CD4-positive, alpha-beta memory T cell (primary cell): ENCODE results near the gene ARID1B. TPM values are rescaled to one million over a fixed set of nuclear protein-coding genes. Genes with fewer than 3 reads are reported as not detected.
"Not testable (repeated sequence)": the region's sequence is repeated elsewhere in the genome, so short reads cannot be mapped to it uniquely, and the experiment has no call there.

Source experiments
- CTCF ChIA-PET: fragments of 350-600 bp; sonication (Branson Sonifier 250); formaldehyde crosslinking; loops from one replicate; lab custom pipeline; 2021; ENCODE audit warnings: inconsistent platforms; ENCODE audit not compliant: partially characterized antibody; lab: Charles Lee
- POLR2A ChIA-PET: fragments of 350-600 bp; sonication (Branson Sonifier 250); formaldehyde crosslinking; loops from one replicate; lab custom pipeline; 2021; ENCODE audit not compliant: partially characterized antibody; lab: Charles Lee
- DNase-seq, 5 donors: peaks; one replicate each; pipeline versions ENCODE4 v3.0.0 to v3.0.0-alpha.2; 2020 to 2022; ENCODE audit warnings: mixed read lengths in 1 of 5
- H3K27ac ChIP-seq: one replicate; pipeline ENCODE4 v1.7.0; 2013; ENCODE audit warnings: low read depth, low read length
- H3K27me3 ChIP-seq: 2 replicates; pipeline ENCODE4 v1.7.0; 2013; ENCODE audit warnings: mild to moderate bottlenecking, low read length, moderate library complexity; ENCODE audit not compliant: insufficient read depth
- H3K36me3 ChIP-seq: 2 replicates; pipeline ENCODE4 v1.7.0; 2013; ENCODE audit warnings: mild to moderate bottlenecking, low read length, moderate library complexity; ENCODE audit not compliant: insufficient read depth
- H3K4me1 ChIP-seq: 2 replicates; pipeline ENCODE4 v1.7.0; 2013; ENCODE audit warnings: mild to moderate bottlenecking, low read length, moderate library complexity; ENCODE audit not compliant: insufficient read depth
- H3K4me3 ChIP-seq, 2 donors: one replicate each; pipeline ENCODE4 v1.7.0; 2013; ENCODE audit warnings: low read length in 2 of 2, mild to moderate bottlenecking in 1 of 2
- H3K9me3 ChIP-seq, 2 donors: one replicate each; pipeline ENCODE4 v1.7.0; 2013; ENCODE audit warnings: low read length in 2 of 2, control low read depth in 1 of 2; ENCODE audit not compliant: control insufficient read depth in 1 of 2
- H3K27ac Mint-ChIP-seq, 7 donors: one replicate each; pipeline ENCODE4 v1.8.0; 2020 to 2021; ENCODE audit warnings: mixed read lengths in 7 of 7, mild to moderate bottlenecking in 6 of 7, inconsistent platforms in 3 of 7, moderate library complexity in 3 of 7
- H3K27me3 Mint-ChIP-seq, 2 donors: one replicate each; pipeline ENCODE4 v1.8.0; 2020 to 2021; ENCODE audit warnings: mixed read lengths in 2 of 2
- H3K36me3 Mint-ChIP-seq, 2 donors: one replicate each; pipeline ENCODE4 v1.8.0; 2020 to 2021; ENCODE audit warnings: mixed read lengths in 2 of 2, inconsistent platforms in 1 of 2, mild to moderate bottlenecking in 1 of 2
- H3K4me1 Mint-ChIP-seq, 4 donors: one replicate each; pipeline ENCODE4 v1.8.0; 2020 to 2021; ENCODE audit warnings: mixed read lengths in 4 of 4, mild to moderate bottlenecking in 1 of 4
- H3K4me3 Mint-ChIP-seq, 8 donors: one replicate each; pipeline ENCODE4 v1.8.0; 2020 to 2021; ENCODE audit warnings: mixed read lengths in 8 of 8, mild to moderate bottlenecking in 7 of 8, moderate library complexity in 6 of 8, inconsistent platforms in 3 of 8
- H3K9me3 Mint-ChIP-seq, 8 donors: one replicate each; pipeline ENCODE4 v1.8.0; 2020 to 2021; ENCODE audit warnings: mixed read lengths in 8 of 8, mild to moderate bottlenecking in 5 of 8, inconsistent platforms in 3 of 8, moderate library complexity in 1 of 8
- intact Hi-C: fragments of 100-400 bp; cut with micrococcal nuclease; formaldehyde crosslinking; loops from one replicate; pipeline ENCODE4 v1.15.1; 2023
- polyA plus RNA-seq, 2 donors: library from polyadenylated mRNA; unstranded; fragments of 300-500 nt; fragmentation: Illumina TruSeq; gene quantifications; one replicate each; pipeline ENCODE4 v1.2.3, GENCODE V29; 2021
- total RNA-seq, 2 experiments: library from RNA; stranded (reverse); gene quantifications; one replicate each; pipeline ENCODE4 v1.2.3, GENCODE V29; 2021

The ARID1B gene
- total and polyA plus RNA-seq, 4 experiments from 2014 or later: 5.4 to 131 (median 72.4) TPM

- Mint-ChIP-seq H3K27me3 (no peaks in the 10 kb centered on the region), H3K27ac (peak overlapping the region in 4 of 7 donors; percentile 9 to 76 (median 40)), H3K36me3 (peaks cover 32 to 40% of the 10 kb centered on the region in 2 donors), H3K4me3 (no peak overlapping the region), H3K9me3 (no peaks in the 10 kb centered on the region), H3K4me1 (peaks cover 13 to 36% (median 20%) of the 10 kb centered on the region in 4 donors)
- H3K27ac ChIP-seq: no peak overlapping the region
- no peaks in the 10 kb centered on the region for H3K36me3 ChIP-seq
- POLR2A ChIA-PET: interaction anchor here (1.1 kb wide), 1 partner anchor 37 kb away, joined by 3 read pairs; no protein-coding TSS in a partner anchor
- no peaks in the 10 kb centered on the region for H3K27me3 ChIP-seq
- CTCF ChIA-PET: no interaction called here
- peaks cover 11% of the 10 kb centered on the region for H3K4me1 ChIP-seq
- peak in 2 of 5 donors; percentile 2 to 7 for DNase-seq
- no peak overlapping the region for H3K4me3 ChIP-seq
- intact Hi-C loops: no loop called here
- no peaks in the 10 kb centered on the region for H3K9me3 ChIP-seq
Measured at GRCh38 chr6:157143171-157143889, 366.2 kb downstream of the ARID1B start.

- Mint-ChIP-seq H3K36me3 (peaks cover 36 to 44% of the 10 kb centered on the region in 2 donors), H3K9me3 (no peaks in the 10 kb centered on the region), H3K27ac (peak overlapping the region in 1 of 7 donors; percentile 64), H3K4me3 (no peak overlapping the region), H3K4me1 (peaks cover 12 to 36% (median 20%) of the 10 kb centered on the region in 4 donors), H3K27me3 (no peaks in the 10 kb centered on the region)
- Histone ChIP-seq H3K4me3 (no peak overlapping the region), H3K9me3 (no peaks in the 10 kb centered on the region), H3K27ac (no peak overlapping the region), H3K4me1 (peaks cover 11% of the 10 kb centered on the region), H3K36me3 (peaks cover 8% of the 10 kb centered on the region), H3K27me3 (no peaks in the 10 kb centered on the region)
- intact Hi-C loops: no loop called here
- ChIA-PET POLR2A (interaction anchor here (1.1 kb wide), 1 partner anchor 36 kb away, joined by 3 read pairs; no protein-coding TSS in a partner anchor), CTCF (interaction anchor here (0.6 kb wide), 1 partner anchor 432 kb away, joined by 3 read pairs; no protein-coding TSS in a partner anchor)
- DNase-seq: no peak
Measured at GRCh38 chr6:157143890-157144798, 367.0 kb downstream of the ARID1B start.

GRCh38 chr6:157144859-157145568 is 367.8 kb downstream of the ARID1B start:
- H3K36me3 Mint-ChIP-seq: peaks cover 43 to 47% of the 10 kb centered on the region in 2 donors
- peaks cover 10 to 36% (median 20%) of the 10 kb centered on the region in 4 donors for H3K4me1 Mint-ChIP-seq
- Histone ChIP-seq H3K4me3 (no peak overlapping the region), H3K4me1 (peaks cover 11% of the 10 kb centered on the region), H3K27ac (no peak overlapping the region), H3K9me3 (no peaks in the 10 kb centered on the region), H3K36me3 (peaks cover 9% of the 10 kb centered on the region), H3K27me3 (no peaks in the 10 kb centered on the region)
- no peak overlapping the region for H3K4me3 Mint-ChIP-seq
- intact Hi-C loops: no loop called here
- no peaks in the 10 kb centered on the region for H3K9me3 Mint-ChIP-seq
- DNase-seq: no peak
- H3K27ac Mint-ChIP-seq: peak overlapping the region in 2 of 7 donors; percentile 35 to 83
- ChIA-PET CTCF (no interaction called here), POLR2A (no interaction called here)
- H3K27me3 Mint-ChIP-seq: no peaks in the 10 kb centered on the region

GRCh38 chr6:157145656-157146285 is 368.6 kb downstream of the ARID1B start:
- Histone ChIP-seq H3K4me3 (no peak overlapping the region), H3K36me3 (peaks cover 11% of the 10 kb centered on the region), H3K27me3 (no peaks in the 10 kb centered on the region), H3K9me3 (no peaks in the 10 kb centered on the region), H3K27ac (no peak overlapping the region), H3K4me1 (peaks cover 11% of the 10 kb centered on the region)
- ChIA-PET CTCF (no interaction called here), POLR2A (no interaction called here)
- Mint-ChIP-seq H3K9me3 (no peaks in the 10 kb centered on the region), H3K4me1 (peaks cover 10 to 32% (median 20%) of the 10 kb centered on the region in 4 donors), H3K36me3 (peaks cover 38 to 50% of the 10 kb centered on the region in 2 donors), H3K27ac (peak overlapping the region in 3 of 7 donors; percentile 50 to 60 (median 58)), H3K4me3 (no peak overlapping the region), H3K27me3 (no peaks in the 10 kb centered on the region)
- intact Hi-C loops: no loop called here
- no peak for DNase-seq

GRCh38 chr6:157147054-157148026 is 370.2 kb downstream of the ARID1B start:
- H3K4me1 Mint-ChIP-seq: peaks cover 13 to 30% (median 23%) of the 10 kb centered on the region in 4 donors
- peaks cover 35 to 51% of the 10 kb centered on the region in 2 donors for H3K36me3 Mint-ChIP-seq
- peaks cover 11% of the 10 kb centered on the region for H3K4me1 ChIP-seq
- peaks cover 17% of the 10 kb centered on the region for H3K36me3 ChIP-seq
- H3K9me3 ChIP-seq, DNase-seq, H3K4me3 Mint-ChIP-seq, POLR2A ChIA-PET, H3K4me3 ChIP-seq, CTCF ChIA-PET, H3K27ac ChIP-seq, H3K9me3 Mint-ChIP-seq, intact Hi-C loops, H3K27me3 ChIP-seq, H3K27me3 Mint-ChIP-seq: not testable (repeated sequence)
- H3K27ac Mint-ChIP-seq: peak overlapping the region in 1 of 7 donors; percentile 72
